ENCODE data around the gene ACY1. TPM values are rescaled to one million over a fixed set of nuclear protein-coding genes. Genes with fewer than 3 reads are reported as not detected.

Gene ACY1
- total RNA-seq, 4 donors from 2014 or later, result 34.0 to 57.7 (median 52.1) TPM

- ATAC-seq (ENCODE audit: low FRiP score) (no peak), DNase-seq (ENCODE audit: low spot score) (no peak)
- TF ChIP-seq CTCF (IDR thresholded peaks at IDR 0.05), result no peak
Measured at GRCh38 chr3:52023860-52024764, 40.8 kb downstream of the ACY1 start.

- ATAC-seq (ENCODE audit: low FRiP score), result no peak
- no peak for TF ChIP-seq CTCF (IDR thresholded peaks at IDR 0.05)
- DNase-seq (ENCODE audit: low spot score), result no peak
Measured at GRCh38 chr3:52024765-52025452, 41.6 kb downstream of the ACY1 start.

DNA sequence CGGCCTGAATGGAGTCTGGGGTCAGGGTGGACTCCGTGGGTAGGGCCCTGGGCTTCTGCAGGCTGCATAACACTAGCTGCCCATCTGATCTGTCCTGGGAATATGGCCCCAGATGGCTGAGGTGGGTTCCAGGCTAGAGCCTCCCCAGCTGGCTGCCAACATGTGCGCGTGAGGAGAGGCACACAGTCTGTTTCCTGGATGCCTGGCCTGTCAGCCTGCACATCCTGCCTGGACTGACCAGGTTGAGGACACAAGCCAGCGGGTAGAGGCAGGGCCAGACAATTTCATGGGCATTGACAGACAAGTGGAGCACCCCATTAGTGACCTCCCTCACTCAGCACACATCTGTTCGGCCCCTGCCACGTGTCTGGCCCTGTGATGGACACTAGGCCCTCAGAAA is 42.1 kb downstream of the ACY1 start:
- TF ChIP-seq CTCF (IDR thresholded peaks at IDR 0.05), result no peak
- no peak for ATAC-seq (ENCODE audit: low FRiP score)

DNA sequence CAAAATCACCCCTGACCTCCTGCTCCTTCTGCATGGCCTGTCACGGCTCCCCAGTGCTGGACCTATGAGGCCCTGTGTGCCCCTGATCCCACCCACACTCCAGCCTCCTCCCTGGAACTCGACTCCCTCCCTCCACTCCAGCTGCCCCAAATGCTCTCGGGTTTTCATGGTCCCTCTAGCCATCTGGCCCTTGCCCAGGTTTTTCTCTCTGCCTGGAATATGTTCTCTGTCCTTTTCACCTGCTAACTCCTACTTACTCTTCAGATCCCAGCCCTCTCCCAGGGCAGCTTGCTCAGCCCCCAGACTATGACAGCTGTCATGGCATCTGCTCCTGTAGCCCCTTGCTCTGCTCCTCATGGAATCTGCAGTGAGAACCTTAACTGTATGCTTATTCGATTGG is 42.7 kb downstream of the ACY1 start:
- DNase-seq (ENCODE audit: low spot score), result no peak
- TF ChIP-seq CTCF (IDR thresholded peaks at IDR 0.05), result no peak
- ATAC-seq (ENCODE audit: low FRiP score), result no peak

More for the DNA sequence above, 42.1 kb downstream of the ACY1 start:
- DNase-seq (ENCODE audit: low spot score), result no peak

- ATAC-seq (ENCODE audit: low FRiP score) (no peak), DNase-seq (ENCODE audit: low spot score) (no peak)
- no peak for TF ChIP-seq CTCF (IDR thresholded peaks at IDR 0.05)
Measured at GRCh38 chr3:52028572-52028971, 45.2 kb downstream of the ACY1 start.

- ATAC-seq (ENCODE audit: low FRiP score), result no peak
Measured at GRCh38 chr3:52029053-52029452, 45.7 kb downstream of the ACY1 start.

More at GRCh38 chr3:52029053-52029452, 45.7 kb downstream of the ACY1 start:
- no peak for DNase-seq (ENCODE audit: low spot score)
- no peak for TF ChIP-seq CTCF (IDR thresholded peaks at IDR 0.05)
